H1 (cell line): ENCODE data around the gene HOXB6. TPM values are rescaled to one million over a fixed set of nuclear protein-coding genes. Genes with fewer than 3 reads are reported as not detected.

Experiments used
- CTCF ChIA-PET: fragments of 300-600 bp; sonication (Branson Sonifier 250); formaldehyde crosslinking; loops from one replicate; lab custom pipeline; 2021; ENCODE audit not compliant: partially characterized antibody; lab: Charles Lee
- POLR2A ChIA-PET: fragments of 300-600 bp; sonication (Branson Sonifier 250); formaldehyde crosslinking; loops from one replicate; lab custom pipeline; 2021; ENCODE audit warnings: inconsistent platforms; ENCODE audit not compliant: partially characterized antibody; lab: Charles Lee
- DNase-seq, 2 experiments: peaks; one replicate each; pipeline versions ENCODE4 v3.0.0 to v3.0.0-alpha.2; 2010 to 2022; ENCODE audit warnings: low spot score in 2 of 2, low read depth in 1 of 2, mixed read lengths in 1 of 2
- FAIRE-seq: peaks from 2 replicates; lab custom pipeline; 2011; peaks lifted over from hg19 to GRCh38; lab: Jason Lieb, UNC
- H2AFZ ChIP-seq: 2 replicates; pipeline ENCODE4 v1.8.1; 2012; ENCODE audit warnings: low read length, inconsistent platforms
- H2AK5ac ChIP-seq: 2 replicates; pipeline ENCODE4 v1.6.1; 2013; ENCODE audit warnings: low read depth, low read length
- H2BK120ac ChIP-seq: replicated peaks from 2 replicates; pipeline ENCODE3; 2013; ENCODE audit warnings: low read depth, low read length, inconsistent platforms
- H2BK12ac ChIP-seq: 2 replicates; pipeline ENCODE4 v1.6.1; 2013; ENCODE audit warnings: low read depth, low read length
- H2BK15ac ChIP-seq: 2 replicates; pipeline ENCODE4 v1.6.1; 2013; ENCODE audit warnings: low read length
- H2BK20ac ChIP-seq: 2 replicates; pipeline ENCODE4 v1.6.1; 2013; ENCODE audit warnings: low read length
- H2BK5ac ChIP-seq: 2 replicates; pipeline ENCODE4 v1.6.1; 2013; ENCODE audit warnings: low read depth, low read length
- H3K14ac ChIP-seq: 2 replicates; pipeline ENCODE4 v1.6.1; 2013; ENCODE audit warnings: inconsistent platforms; ENCODE audit not compliant: insufficient read length
- H3K18ac ChIP-seq: 2 replicates; pipeline ENCODE4 v1.6.1; 2013; ENCODE audit warnings: low read length; ENCODE audit errors: extremely low read depth
- H3K23ac ChIP-seq: 2 replicates; pipeline ENCODE4 v1.6.1; 2013; ENCODE audit warnings: inconsistent platforms; ENCODE audit not compliant: insufficient read length
- H3K23me2 ChIP-seq: 2 replicates; pipeline ENCODE4 v1.6.1; 2013; ENCODE audit warnings: low read depth, low read length
- H3K27ac ChIP-seq: 2 replicates; pipeline ENCODE4 v1.6.1; 2011; ENCODE audit warnings: low read depth, low read length, inconsistent platforms
- H3K27me3 ChIP-seq, 4 experiments: replicated peaks in 1 of 4; 1 replicate in 1 of 4; 2 replicates in 3 of 4; pipeline versions ENCODE4 v1.6.1 to v1.8.1; 2011 to 2013; ENCODE audit warnings: low read length in 3 of 4, mild to moderate bottlenecking in 3 of 4, inconsistent platforms in 2 of 4, mixed read lengths in 2 of 4, moderate library complexity in 1 of 4; ENCODE audit not compliant: control insufficient read depth in 3 of 4, insufficient read depth in 3 of 4; ENCODE audit errors: extremely low read depth in 1 of 4
- H3K36me3 ChIP-seq, 4 experiments: 2 replicates each; pipeline versions ENCODE4 v1.6.1 to v1.8.1; 2011 to 2013; ENCODE audit warnings: mild to moderate bottlenecking in 4 of 4, low read length in 3 of 4, moderate library complexity in 2 of 4, control low read depth in 1 of 4, inconsistent platforms in 1 of 4; ENCODE audit not compliant: insufficient read depth in 4 of 4, control insufficient read depth in 2 of 4
- H3K4ac ChIP-seq: replicated peaks from 2 replicates; pipeline ENCODE3; 2013; ENCODE audit warnings: low read length, low read depth, mixed read lengths, inconsistent platforms; ENCODE audit not compliant: insufficient read length
- H3K4me1 ChIP-seq, 4 experiments: replicated peaks in 1 of 4; 1 replicate in 1 of 4; 2 replicates in 3 of 4; pipeline versions ENCODE4 v1.6.1 to v1.8.1; 2011 to 2013; ENCODE audit warnings: low read length in 3 of 4, inconsistent platforms in 2 of 4, mixed read lengths in 1 of 4; ENCODE audit not compliant: insufficient read depth in 4 of 4, control insufficient read depth in 3 of 4
- H3K4me2 ChIP-seq, 2 experiments: 2 replicates each; pipeline versions ENCODE4 v1.6.1 to v1.8.1; 2011 to 2013; ENCODE audit warnings: low read depth in 2 of 2, low read length in 2 of 2, control low read depth in 1 of 2, inconsistent platforms in 1 of 2, mild to moderate bottlenecking in 1 of 2; ENCODE audit not compliant: insufficient read depth in 1 of 2
- H3K4me3 ChIP-seq, 4 experiments: fragments of 200-600, 300-600 bp in 1 of 4; sonication (generic), shearing (Covaris generic), sonication (Bioruptor Twin) in 1 of 4; 2 replicates each; pipeline versions ENCODE4 v1.5.1 to v1.8.1; 2011 to 2016; ENCODE audit warnings: low read length in 4 of 4, low read depth in 3 of 4, control low read depth in 2 of 4, inconsistent platforms in 2 of 4, mild to moderate bottlenecking in 2 of 4, mixed read lengths in 1 of 4, moderate library complexity in 1 of 4; ENCODE audit not compliant: insufficient read depth in 2 of 4; ENCODE audit errors: extremely low read depth in 1 of 4
- H3K56ac ChIP-seq: replicated peaks from 2 replicates; pipeline ENCODE3; 2013; ENCODE audit warnings: low read depth, mild to moderate bottlenecking, mixed read lengths, low read length, inconsistent platforms; ENCODE audit not compliant: insufficient read length
- H3K79me1 ChIP-seq: 2 replicates; pipeline ENCODE4 v1.6.1; 2013; ENCODE audit warnings: low read depth, low read length, control low read depth
- H3K79me2 ChIP-seq, 2 experiments: 2 replicates each; pipeline versions ENCODE4 v1.6.1 to v1.8.1; 2012 to 2013; ENCODE audit warnings: low read length in 2 of 2, mild to moderate bottlenecking in 2 of 2, inconsistent platforms in 1 of 2; ENCODE audit not compliant: insufficient read depth in 2 of 2, control insufficient read depth in 1 of 2
- H3K9ac ChIP-seq, 4 experiments: replicated peaks in 1 of 4; 1 replicate in 1 of 4; 2 replicates in 3 of 4; pipeline versions ENCODE4 v1.6.1 to v1.8.1; 2011 to 2013; ENCODE audit warnings: low read depth in 3 of 4, low read length in 3 of 4, control low read depth in 2 of 4, mild to moderate bottlenecking in 2 of 4, moderate library complexity in 2 of 4, inconsistent platforms in 1 of 4; ENCODE audit errors: extremely low read depth in 1 of 4
- H3K9me3 ChIP-seq, 2 experiments: 2 replicates each; pipeline versions ENCODE4 v1.6.1 to v1.8.1; 2012 to 2013; ENCODE audit warnings: mild to moderate bottlenecking in 2 of 2, moderate library complexity in 2 of 2, control low read depth in 1 of 2, inconsistent platforms in 1 of 2, low read depth in 1 of 2, low read length in 1 of 2, mixed read lengths in 1 of 2; ENCODE audit not compliant: insufficient read depth in 2 of 2
- H4K20me1 ChIP-seq, 2 experiments: replicated peaks in 1 of 2; 2 replicates each; pipeline versions ENCODE3 to v1.8.1; 2011 to 2013; ENCODE audit warnings: inconsistent platforms in 2 of 2, low read length in 2 of 2, mild to moderate bottlenecking in 1 of 2; ENCODE audit not compliant: insufficient read depth in 2 of 2, control insufficient read depth in 1 of 2
- H4K5ac ChIP-seq: 2 replicates; pipeline ENCODE4 v1.6.1; 2013; ENCODE audit warnings: low read length, low read depth, mixed read lengths, inconsistent platforms; ENCODE audit not compliant: insufficient read length
- H4K8ac ChIP-seq: 2 replicates; pipeline ENCODE4 v1.8.0; 2013; ENCODE audit warnings: mild to moderate bottlenecking, moderate library complexity, low read length, inconsistent platforms; ENCODE audit not compliant: insufficient read depth; ENCODE audit errors: extremely low read depth
- H4K91ac ChIP-seq: replicated peaks from 2 replicates; pipeline ENCODE3; 2013; ENCODE audit warnings: low read length, mixed read lengths, inconsistent platforms; ENCODE audit not compliant: insufficient read length
- CBX8 ChIP-seq: fragments of 300-800, 300-1000 bp; sonication (generic); IDR thresholded peaks from 2 replicates; pipeline ENCODE4 v1.7.1; 2016; ENCODE audit warnings: low read depth, low read length, borderline replicate concordance
- CTBP2 ChIP-seq: IDR thresholded peaks from 2 replicates; pipeline ENCODE4 v1.7.0; 2011; ENCODE audit warnings: borderline replicate concordance, mild to moderate bottlenecking, moderate library complexity, mixed read lengths, low read length; ENCODE audit not compliant: insufficient read depth, insufficient read length
- EZH2 ChIP-seq: fragments of 200-600 bp; sonication (generic); IDR thresholded peaks from 2 replicates; pipeline ENCODE4 v1.7.1; 2012; ENCODE audit warnings: low read depth, mild to moderate bottlenecking, moderate library complexity, low read length, inconsistent platforms; ENCODE audit not compliant: severe bottlenecking
- SUZ12 ChIP-seq: fragments of 200-600 bp; sonication (generic); IDR thresholded peaks from 2 replicates; pipeline ENCODE4 v1.6.1; 2012; ENCODE audit warnings: mild to moderate bottlenecking, inconsistent platforms, low read length, moderate library complexity, mixed read lengths
- WGBS, 2 experiments: shearing (Covaris generic) in 1 of 2; methylation state at CpG; one replicate each; pipeline versions ENCODE4 v1.1.6 to v1.1.7; 2013 to 2015; ENCODE audit warnings: low lambda C conversion rate in 2 of 2, mixed read lengths in 2 of 2, inconsistent platforms in 1 of 2, low coverage in 1 of 2, missing lambda C conversion rate in 1 of 2; ENCODE audit not compliant: insufficient replicate concordance in 2 of 2, insufficient coverage in 1 of 2, insufficient read length in 1 of 2; ENCODE audit errors: extremely low coverage in 1 of 2, missing lambda C conversion rate in 1 of 2; 5-methylcytosine and 5-hydroxymethylcytosine counted together
- polyA plus RNA-seq, 7 experiments: library from polyadenylated mRNA; depleted of rRNA in 3 of 7; stranded (reverse) in 5 of 7; unstranded in 2 of 7; fragments of >200 nt in 5 of 7; fragments of 200-250 nt in 2 of 7; gene quantifications; 1 replicate in 5 of 7; 2 replicates in 1 of 7; 4 replicates in 1 of 7; pipeline versions ENCODE4 v1.2.1 to v1.2.3, GENCODE V29; 2011 to 2013; ENCODE audit warnings: missing spikeins in 2 of 7, mixed read lengths in 2 of 7
- total RNA-seq: library from RNA; stranded (reverse); fragmentation: NEBNext Ultra II Directional; extraction: Animal tissue kit (Norgen Biotek cat#: 25700); gene quantifications from 2 replicates; pipeline ENCODE4 v1.2.1, GENCODE V29; 2021

The HOXB6 gene
- total and polyA plus RNA-seq, 2 of the 8 experiments (the other 6 are each of a cell fraction or from before 2014, with no cell fraction given) = not detected

DNA sequence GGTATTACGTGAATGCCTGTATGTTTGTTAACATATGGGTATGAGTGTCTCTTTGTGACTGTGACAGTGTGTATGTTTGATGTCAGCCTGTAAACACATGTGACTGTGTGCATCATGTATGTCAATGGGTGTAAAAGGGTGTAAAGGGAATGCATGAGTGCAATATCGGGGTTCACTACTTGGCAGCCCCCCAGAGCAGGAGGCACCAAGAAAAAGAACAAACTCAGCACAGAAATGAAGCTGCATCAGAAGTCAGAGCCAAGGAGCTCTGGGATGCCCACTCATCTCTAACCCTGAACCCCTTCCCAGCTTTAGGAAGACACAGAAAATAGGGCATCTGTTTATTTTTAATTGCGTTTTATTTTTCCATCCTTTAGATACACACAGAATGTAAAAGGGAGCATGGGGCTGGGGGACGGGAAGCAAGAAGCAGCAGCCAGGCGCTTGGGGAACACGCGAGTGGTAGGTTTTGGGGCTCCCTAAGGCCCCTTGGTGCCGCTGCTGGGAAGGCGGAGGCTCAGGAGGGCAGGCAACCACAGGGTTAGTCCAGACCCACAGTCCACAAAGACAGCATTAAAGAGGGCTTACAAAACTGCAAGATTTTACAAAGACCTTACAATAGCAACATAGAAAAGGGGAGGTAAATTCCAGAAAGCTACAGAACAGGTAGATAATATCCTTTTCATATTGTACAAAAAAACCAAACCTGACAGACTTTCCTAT lies 2.3 kb upstream of the HOXB6 start:
- Histone ChIP-seq H3K27ac (no peak overlapping the region), H3K9ac (no peak overlapping the region), H3K23ac (no peak overlapping the region), H3K4ac (peak overlapping the region; percentile 39), H3K79me1 (no peaks in the 10 kb centered on the region), H3K27me3 (peaks cover 97 to 100% (median 99%) of the 10 kb centered on the region in 4 experiments), H3K36me3 (peaks cover 0 to 11% (median 0%) of the 10 kb centered on the region in 4 experiments; a peak in 1 of 8 replicates), H2BK5ac (no peak overlapping the region), H2BK20ac (no peak overlapping the region; the same call in 1 of the 2 replicates), H3K14ac (no peak overlapping the region), H3K4me2 (no peak overlapping the region), H4K20me1 (peaks cover 23 to 40% of the 10 kb centered on the region in 2 experiments), H4K5ac (no peak overlapping the region), H3K9me3 (no peaks in the 10 kb centered on the region), H2BK15ac (peak overlapping the region; percentile 92), H3K56ac (no peak overlapping the region), H2BK12ac (peak overlapping the region; percentile 99), H3K79me2 (no peaks in the 10 kb centered on the region), H4K91ac (no peak overlapping the region), H4K8ac (no peak overlapping the region), H3K4me1 (peaks cover 0 to 4% (median 2%) of the 10 kb centered on the region in 4 experiments; a peak in 4 of 7 replicates), H3K23me2 (peaks cover 2% of the 10 kb centered on the region; the same call in 1 of the 2 replicates), H2BK120ac (no peak overlapping the region), H3K4me3 (no peak overlapping the region), H2AK5ac (peak overlapping the region; percentile 100), H3K18ac (no peak overlapping the region), H2AFZ (no peak overlapping the region)
- DNase-seq (no peak), FAIRE-seq (no peak)
- 32% methylated on average over 7 of the region's 9 CpGs; no CpG with 5 or more reads in 1 of the 2 experiments for WGBS, 2 experiments
- ChIA-PET CTCF (interaction anchor here (0.6 to 2.5 kb wide), 11 partner anchors 19 to 1427 kb away, joined by 3 to 8 read pairs (median 5); partner anchors contain the start of gene HOXB9), POLR2A (interaction anchor here (1.1 kb wide), 1 partner anchor 19 kb away, joined by 4 read pairs; the partner anchor contains the start of gene HOXB9)
- TF ChIP-seq EZH2 = peak; percentile 9
- peak; percentile 27; the same call in 1 of the 2 replicates for TF ChIP-seq CBX8
- peak; percentile 39; the same call in 1 of the 2 replicates for TF ChIP-seq SUZ12
- TF ChIP-seq CTBP2 = no peak
